Measurements from ENCODE around the gene RALGAPA2.
A peak's percentile ranks its signal among the peaks of the same experiment; 100 is the strongest.
"Not testable (repeated sequence)": the region's sequence is repeated elsewhere in the genome, so short reads cannot be mapped to it uniquely, and the experiment has no call there.

Gene RALGAPA2

GRCh38 chr20:20566516-20566915 is 145.9 kb downstream of the RALGAPA2 start:
- no peak for DNase-seq

- DNase-seq, result no peak
Observed at GRCh38 chr20:20564279-20564678, 148.2 kb downstream of the RALGAPA2 start.

GRCh38 chr20:20562507-20562906 is 149.9 kb downstream of the RALGAPA2 start:
- DNase-seq, result no peak

- DNase-seq, result no peak
Observed at GRCh38 chr20:20561841-20562240, 150.6 kb downstream of the RALGAPA2 start.

DNA sequence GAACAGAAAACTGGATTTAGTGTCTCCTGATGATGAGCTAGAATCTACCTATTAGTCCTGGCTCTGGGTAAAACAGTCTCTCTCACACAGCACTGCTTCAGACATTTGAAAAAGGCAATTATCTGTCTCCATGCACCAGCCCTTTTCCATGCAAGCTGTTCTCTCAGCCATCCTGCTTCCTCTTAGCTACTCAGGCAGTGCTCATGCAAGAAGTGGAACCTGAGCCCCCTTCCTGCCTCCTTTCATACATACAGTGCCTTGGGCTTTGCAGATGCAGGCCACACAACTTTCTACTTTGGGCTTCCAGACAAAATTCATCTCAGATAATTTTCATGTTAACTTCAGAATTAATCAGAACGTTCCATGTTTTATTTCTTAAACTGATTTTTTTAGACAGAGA is 151.3 kb downstream of the RALGAPA2 start:
- DNase-seq, result no peak

DNA sequence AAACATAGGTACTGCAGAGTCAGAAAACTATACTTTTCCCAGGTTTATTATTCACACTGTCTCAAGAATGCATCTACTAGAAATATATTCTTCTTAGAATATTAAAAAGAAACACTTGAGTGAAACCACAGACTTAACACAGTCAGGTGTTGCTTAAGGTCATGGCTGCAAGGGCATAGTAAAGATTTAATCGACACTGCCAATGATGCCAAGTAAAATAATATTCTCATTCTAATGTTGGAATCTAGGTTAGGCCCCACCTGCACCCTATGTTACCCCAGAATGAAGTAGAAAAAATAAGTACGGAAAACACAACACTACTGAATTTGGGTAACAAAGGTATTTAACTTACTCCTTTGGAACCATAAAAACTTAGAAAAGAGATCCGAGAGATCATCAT is 155.0 kb downstream of the RALGAPA2 start:
- DNase-seq, result no peak

GRCh38 chr20:20555838-20556237 is 156.6 kb downstream of the RALGAPA2 start:
- no peak for DNase-seq

- no peak for DNase-seq
Observed at GRCh38 chr20:20554951-20555350, 157.5 kb downstream of the RALGAPA2 start.

DNA sequence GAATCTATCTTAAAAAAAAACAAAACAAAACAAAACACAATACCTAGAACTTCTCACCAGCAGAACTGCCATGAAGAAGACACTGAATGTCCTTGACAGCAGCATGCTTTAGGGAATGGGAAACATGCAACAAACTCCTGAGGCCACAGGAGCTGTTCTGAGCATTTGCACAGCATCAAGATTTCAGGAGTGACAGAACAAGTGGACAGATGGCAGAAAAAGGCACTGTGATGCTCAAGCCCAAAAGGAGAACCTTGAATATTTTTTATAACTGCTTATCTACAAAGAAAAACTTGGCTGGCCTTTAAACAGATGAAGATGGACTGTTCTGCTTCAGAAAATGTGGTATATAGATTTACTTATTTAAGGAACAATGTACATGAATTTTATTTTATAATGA is 158.9 kb downstream of the RALGAPA2 start:
- no peak for DNase-seq

- no peak for DNase-seq
Observed at GRCh38 chr20:20552076-20552475, 160.4 kb downstream of the RALGAPA2 start.

- DNase-seq, result no peak
Observed at GRCh38 chr20:20551409-20551808, 161.0 kb downstream of the RALGAPA2 start.

GRCh38 chr20:20549704-20550103 is 162.7 kb downstream of the RALGAPA2 start:
- DNase-seq, result no peak

DNA sequence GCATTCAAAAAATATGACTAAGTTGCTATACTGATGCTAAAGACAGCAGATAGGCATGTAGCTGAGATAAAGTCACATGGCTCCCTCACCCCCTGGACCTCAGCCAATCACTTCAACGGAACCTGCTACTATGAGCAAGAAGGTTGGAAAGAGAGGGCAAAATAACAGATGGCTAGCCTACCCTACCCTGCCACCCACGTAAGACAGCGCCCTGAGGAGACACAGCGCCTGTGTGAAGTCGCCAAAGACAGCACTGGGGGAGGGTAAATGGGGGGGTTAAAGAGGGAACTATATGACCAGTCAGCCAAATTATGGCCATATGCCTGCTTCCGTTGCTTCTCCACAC is 163.2 kb downstream of the RALGAPA2 start:
- no peak for DNase-seq

- no peak for DNase-seq
Observed at GRCh38 chr20:20548527-20549266, 163.7 kb downstream of the RALGAPA2 start.

GRCh38 chr20:20547876-20548266 is 164.6 kb downstream of the RALGAPA2 start:
- no peak for DNase-seq

GRCh38 chr20:20547221-20547875 is 165.1 kb downstream of the RALGAPA2 start:
- peak; percentile 61 for DNase-seq

- DNase-seq, result peak; percentile 39
Observed at GRCh38 chr20:20546402-20546801, 166.0 kb downstream of the RALGAPA2 start.

DNA sequence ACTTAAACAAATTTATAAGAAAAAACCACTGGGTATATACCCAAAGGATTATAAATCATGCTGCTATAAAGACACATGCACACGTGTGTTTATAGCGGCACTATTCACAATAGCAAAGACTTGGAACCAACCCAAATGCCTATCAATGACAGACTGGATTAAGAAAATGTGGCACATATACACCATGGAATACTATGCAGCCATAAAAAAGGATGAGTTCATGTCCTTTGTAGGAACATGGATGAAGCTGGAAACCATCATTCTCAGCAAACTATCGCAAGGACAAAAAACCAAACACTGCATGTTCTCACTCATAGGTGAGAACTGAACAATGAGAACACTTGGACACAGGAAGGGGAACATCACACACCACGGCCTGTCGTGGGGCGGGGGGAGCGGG is 169.1 kb downstream of the RALGAPA2 start:
- DNase-seq, result not testable (repeated sequence)

DNA sequence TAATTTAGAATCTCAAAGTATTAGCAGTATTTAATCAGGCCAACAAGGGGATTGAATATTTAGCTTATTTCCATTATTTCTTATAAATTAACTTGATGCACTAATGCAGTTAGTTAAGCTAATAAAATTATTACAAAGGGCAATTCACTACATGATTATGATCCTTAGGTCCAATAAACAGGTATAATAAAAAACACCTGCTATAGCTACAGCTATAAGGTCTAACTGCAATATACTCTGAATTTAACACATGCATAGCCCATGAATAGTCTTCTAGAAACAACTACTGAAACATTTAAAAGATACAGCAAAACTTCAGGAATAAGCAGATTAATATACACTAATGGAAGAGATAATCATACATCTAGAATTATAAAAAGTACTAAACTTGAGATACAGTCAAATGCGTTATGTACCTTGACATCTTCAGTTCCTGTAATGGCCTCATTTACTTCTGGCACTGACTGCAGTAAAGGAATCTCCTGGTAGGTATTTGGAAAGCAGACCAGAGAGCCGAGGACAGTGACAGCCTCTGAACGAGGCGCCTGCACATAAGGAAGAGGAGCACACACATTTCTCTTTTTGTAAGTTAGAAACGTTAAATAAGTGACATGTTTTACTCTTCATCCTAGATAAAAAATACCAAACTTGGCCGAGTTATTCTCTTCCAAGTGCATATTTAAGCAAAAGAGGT is 176.1 kb downstream of the RALGAPA2 start:
- DNase-seq, result no peak

- no peak for DNase-seq
Observed at GRCh38 chr20:20535051-20535450, 177.4 kb downstream of the RALGAPA2 start.

- no peak for DNase-seq
Observed at GRCh38 chr20:20531283-20531682, 181.2 kb downstream of the RALGAPA2 start.

DNA sequence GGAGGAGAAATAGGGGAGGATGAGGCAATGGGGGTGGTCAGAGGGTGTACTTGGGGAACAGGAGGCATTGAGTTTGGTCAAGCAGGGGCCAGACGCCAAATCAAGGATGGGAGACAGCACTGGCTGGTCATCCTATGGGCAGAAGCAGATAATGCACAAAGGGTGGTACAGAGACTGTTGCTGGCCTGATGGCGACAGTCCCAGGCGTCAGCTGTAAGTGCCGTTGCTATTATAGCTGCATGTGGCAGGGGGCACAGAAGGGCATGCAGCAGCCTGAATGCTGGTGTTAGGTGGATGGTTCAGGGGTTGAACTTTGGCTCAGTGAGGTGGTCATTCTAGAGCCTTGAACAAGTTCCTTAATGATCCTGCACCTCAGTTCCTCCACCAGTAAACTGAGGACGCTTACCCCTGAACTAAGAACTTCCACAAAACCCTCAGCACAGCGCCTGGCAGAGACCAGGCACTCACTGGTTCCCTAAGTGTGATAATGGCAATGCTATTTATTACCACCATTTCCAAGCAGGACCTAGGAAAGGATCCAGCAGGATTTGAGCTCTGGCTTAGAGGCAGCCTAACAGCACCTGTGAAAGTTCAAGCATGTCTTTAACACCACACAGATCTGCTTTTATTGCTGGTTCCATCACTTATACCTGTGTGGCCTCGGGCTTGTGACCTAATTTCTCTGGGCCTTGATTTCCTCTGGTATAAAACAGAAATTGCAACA is 181.9 kb downstream of the RALGAPA2 start:
- DNase-seq, result no peak

GRCh38 chr20:20529597-20529996 is 182.8 kb downstream of the RALGAPA2 start:
- DNase-seq, result no peak

DNA sequence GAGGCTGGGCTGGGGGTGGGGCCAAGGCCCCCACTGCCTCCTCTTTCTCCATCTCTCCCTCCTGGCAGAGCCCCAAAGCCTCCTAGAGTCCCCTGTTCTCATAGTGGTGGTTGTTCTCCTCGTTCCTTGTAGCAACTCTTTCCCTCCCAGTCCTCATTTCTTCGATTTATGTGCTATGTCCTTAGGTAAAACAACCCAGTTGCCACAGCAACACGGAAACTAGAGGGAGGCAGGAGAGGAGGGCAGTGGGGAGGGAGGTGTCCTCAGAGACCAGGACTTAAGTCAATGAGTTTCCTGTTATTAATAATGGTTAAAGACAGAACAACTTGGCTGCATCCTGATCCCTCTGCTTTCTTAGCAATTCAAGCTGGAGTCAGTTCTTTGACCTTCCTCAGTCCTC is 183.6 kb downstream of the RALGAPA2 start:
- no peak for DNase-seq

Measured in activated CD4-positive, alpha-beta T cell treated with anti-CD3 and anti-CD28 coated beads, Interleukin-2, amount 50 U/mL, for 16 hours (primary cell).